Transverse colon (tissue), 4 donors: Measurements from ENCODE around the gene GNG7. TPM values are rescaled to one million over a fixed set of nuclear protein-coding genes. Genes with fewer than 3 reads are reported as not detected.
"Not testable (repeated sequence)": the region's sequence is repeated elsewhere in the genome, so short reads cannot be mapped to it uniquely, and the experiment has no call there.

Experiments
- DNase-seq: peaks from one replicate; pipeline ENCODE4 v3.0.0-alpha.2; 2019
- H3K27ac ChIP-seq, 4 donors: fragments of 200-600 bp; sonication (generic); 2 replicates each; pipeline ENCODE4 v1.5.1; 2016 to 2018; ENCODE audit warnings: inconsistent platforms in 4 of 4
- H3K27me3 ChIP-seq: fragments of 200-600 bp; sonication (generic); 2 replicates; pipeline ENCODE4 v1.5.1; 2017; ENCODE audit warnings: inconsistent platforms
- H3K36me3 ChIP-seq, 4 donors: fragments of 200-600 bp; sonication (generic); 2 replicates each; pipeline ENCODE4 v1.5.1; 2017 to 2019; ENCODE audit warnings: inconsistent platforms in 4 of 4
- H3K4me1 ChIP-seq, 4 donors: fragments of 200-600 bp; sonication (generic); 2 replicates each; pipeline ENCODE4 v1.5.1; 2017 to 2020; ENCODE audit warnings: inconsistent platforms in 4 of 4
- H3K4me3 ChIP-seq, 4 donors: fragments of 200-600 bp; sonication (generic); 1 replicate in 1 of 4; 2 replicates in 3 of 4; pipeline versions ENCODE4 v1.5.1 to v1.6.1; 2017 to 2019; ENCODE audit warnings: inconsistent platforms in 4 of 4
- H3K9me3 ChIP-seq, 2 donors: fragments of 200-600 bp; sonication (generic); 2 replicates each; pipeline ENCODE4 v1.5.1; 2017 to 2019; ENCODE audit warnings: inconsistent platforms in 2 of 2
- CTCF ChIP-seq, 5 experiments: fragments of 200-600 bp in 3 of 5; fragments of 450-650 bp in 2 of 5; sonication (generic) in 3 of 5; IDR thresholded peaks; 1 replicate in 2 of 5; 2 replicates in 3 of 5; pipeline ENCODE4 v1.5.1; 2016 to 2017; ENCODE audit warnings: antibody characterized with exemption in 5 of 5, inconsistent platforms in 3 of 5, mild to moderate bottlenecking in 2 of 5, moderate library complexity in 1 of 5
- EP300 ChIP-seq: sonication (generic); formaldehyde crosslinking; IDR thresholded peaks from one replicate; pipeline ENCODE4 v1.6.1; 2017; ENCODE audit warnings: antibody characterized with exemption, low read depth
- POLR2A ChIP-seq: fragments of 450-650 bp; IDR thresholded peaks from one replicate; pipeline ENCODE4 v1.6.1; 2016; ENCODE audit warnings: antibody characterized with exemption, mild to moderate bottlenecking, moderate library complexity
- POLR2AphosphoS5 ChIP-seq, 3 donors: sonication (generic); formaldehyde crosslinking; IDR thresholded peaks; one replicate each; pipeline ENCODE4 v1.6.1; 2016; ENCODE audit warnings: antibody characterized with exemption in 3 of 3
- WGBS, 2 donors: methylation state at CpG; one replicate each; pipeline ENCODE4 v1.1.5; 2018; ENCODE audit warnings: low coverage in 1 of 2; 5-methylcytosine and 5-hydroxymethylcytosine counted together
- in situ Hi-C, 4 donors: fragments of 200-750 bp; cut with MboI; loops; one replicate each; pipeline versions ENCODE4 v1.15.0 to v1.15.1; 2017; ENCODE audit warnings: low sequenced_read_pairs in 3 of 4, low pct_ligation_motif_present in 1 of 4, low pct_unique_long_range_greater_than_20kb in 1 of 4
- intact Hi-C: fragments of 100-400 bp; cut with DNase I; formaldehyde crosslinking; loops from one replicate; pipeline ENCODE4 v1.15.1; 2023; ENCODE audit warnings: low total_unique reads
- total RNA-seq, 4 donors: library from RNA; depleted of rRNA; stranded (reverse); fragments of >200 nt; gene quantifications; one replicate each; pipeline ENCODE4 v1.1.0, GENCODE V29; 2016

Gene GNG7
- total RNA-seq, 4 donors from 2014 or later, result 1.6 to 13.1 (median 4.0) TPM

GRCh38 chr19:2716275-2716650 lies 13.8 kb upstream of the GNG7 start:
- no peaks in the 10 kb centered on the region for H3K9me3 ChIP-seq
- peaks cover 36% of the 10 kb centered on the region for H3K27me3 ChIP-seq
- in situ Hi-C loops, result no loop called here
- no peaks in the 10 kb centered on the region for H3K36me3 ChIP-seq
- no peak overlapping the region for H3K27ac ChIP-seq
- WGBS, 2 donors, result 66% methylated on average over 19 of the region's 19 CpGs; no CpG with 5 or more reads in 1 of the 2 donors
- peaks cover 9 to 12% (median 11%) of the 10 kb centered on the region in 4 donors for H3K4me1 ChIP-seq
- intact Hi-C loops, result no loop called here
- TF ChIP-seq EP300, result no peak
- no peak for TF ChIP-seq POLR2AphosphoS5 (IDR thresholded peaks at IDR 0.05)
- no peak for TF ChIP-seq POLR2A
- TF ChIP-seq CTCF (IDR thresholded peaks at IDR 0.05), result no peak
- no peak overlapping the region for H3K4me3 ChIP-seq
- no peak for DNase-seq

GRCh38 chr19:2715470-2716274 lies 13.2 kb upstream of the GNG7 start:
- Histone ChIP-seq H3K36me3 (no peaks in the 10 kb centered on the region), H3K9me3 (no peaks in the 10 kb centered on the region), H3K27me3 (peaks cover 32% of the 10 kb centered on the region), H3K27ac (no peak overlapping the region), H3K4me3 (no peak overlapping the region), H3K4me1 (peaks cover 8 to 9% (median 8%) of the 10 kb centered on the region in 4 donors)
- 91 to 100% methylated on average over 2 to 11 of the region's 12 CpGs for WGBS, 2 donors
- in situ Hi-C loops (no loop called here), intact Hi-C loops (no loop called here)
- DNase-seq, result no peak
- TF ChIP-seq CTCF (IDR thresholded peaks at IDR 0.05) (no peak), EP300 (no peak), POLR2AphosphoS5 (IDR thresholded peaks at IDR 0.05) (no peak), POLR2A (no peak)

GRCh38 chr19:2714531-2715269 lies 12.2 kb upstream of the GNG7 start:
- no peaks in the 10 kb centered on the region for H3K36me3 ChIP-seq
- no peak for TF ChIP-seq POLR2AphosphoS5 (IDR thresholded peaks at IDR 0.05)
- DNase-seq, result no peak
- in situ Hi-C loops, result no loop called here
- H3K27me3 ChIP-seq, result peaks cover 22% of the 10 kb centered on the region
- no peaks in the 10 kb centered on the region for H3K9me3 ChIP-seq
- no peaks in the 10 kb centered on the region for H3K4me1 ChIP-seq
- WGBS, 2 donors, result 73 to 100% methylated on average over 2 to 15 of the region's 16 CpGs
- intact Hi-C loops, result no loop called here
- H3K4me3 ChIP-seq, result no peak overlapping the region
- no peak overlapping the region for H3K27ac ChIP-seq

- in situ Hi-C loops, result not testable (repeated sequence)
Observed at GRCh38 chr19:2714102-2714501, 11.6 kb upstream of the GNG7 start.

GRCh38 chr19:2713170-2713569 lies 10.7 kb upstream of the GNG7 start:
- H3K27ac ChIP-seq, DNase-seq, H3K9me3 ChIP-seq, H3K4me1 ChIP-seq, in situ Hi-C loops, H3K4me3 ChIP-seq, H3K36me3 ChIP-seq, intact Hi-C loops, H3K27me3 ChIP-seq: not testable (repeated sequence)
- WGBS, 2 donors, result 88% methylated on average over 3 of the region's 3 CpGs; no CpG with 5 or more reads in 1 of the 2 donors

More at GRCh38 chr19:2714102-2714501, 11.6 kb upstream of the GNG7 start:
- WGBS, 2 donors, result 67% methylated on average over 1 of the region's 1 CpG; no CpG with 5 or more reads in 1 of the 2 donors
- H3K9me3 ChIP-seq, H3K36me3 ChIP-seq, H3K4me3 ChIP-seq, DNase-seq, H3K4me1 ChIP-seq, H3K27ac ChIP-seq, intact Hi-C loops: not testable (repeated sequence)
- peaks cover 16% of the 10 kb centered on the region for H3K27me3 ChIP-seq
